GM12878 (cell line): Measurements from ENCODE around the gene SUSD1. TPM values are rescaled to one million over a fixed set of nuclear protein-coding genes. Genes with fewer than 3 reads are reported as not detected.

Source experiments
- ATAC-seq: fragments of 200-7000 bp; cut with Tn5 transposase; 3 replicates; pipeline ENCODE4 v1.9.1; 2020; ENCODE audit warnings: mild to moderate bottlenecking, moderate library complexity
- BruUV-seq: library from RNA; stranded (reverse); fragments of 400-500 nt; replicated peaks from 2 replicates; lab custom pipeline; 2021; lab: Mats Ljungman, UMichigan
- CTCF ChIA-PET: fragments of 300-600 bp; sonication (Branson Sonifier 250); formaldehyde crosslinking; extraction: SDS; loops from one replicate; lab custom pipeline; 2021; ENCODE audit warnings: inconsistent platforms; lab: Yijun Ruan, JAX
- POLR2A ChIA-PET: fragments of 350-600 bp; formaldehyde crosslinking; extraction: SDS; loops from one replicate; lab custom pipeline; 2021; ENCODE audit warnings: inconsistent platforms; lab: Charles Lee
- RAD21 ChIA-PET: fragments of 300-600 bp; sonication (Branson Sonifier 250); formaldehyde crosslinking; loops from one replicate; lab custom pipeline; 2023; ENCODE audit warnings: antibody characterized with exemption; ENCODE audit not compliant: unreplicated experiment; lab: Charles Lee
- SMC1A ChIA-PET: fragments of 300-600 bp; sonication (Branson Sonifier 250); formaldehyde crosslinking; loops from one replicate; lab custom pipeline; 2023; ENCODE audit not compliant: unreplicated experiment, uncharacterized antibody; lab: Charles Lee
- DNase-seq: peaks from one replicate; pipeline ENCODE4 v3.0.0-alpha.2; 2011; ENCODE audit warnings: low read depth, low spot score
- FAIRE-seq: peaks from 3 replicates; lab custom pipeline; 2011; peaks lifted over from hg19 to GRCh38; lab: Jason Lieb, UNC
- H2AFZ ChIP-seq: 2 replicates; pipeline ENCODE4 v1.6.0; 2011; ENCODE audit warnings: low read depth, low read length, control low read depth; ENCODE audit not compliant: control insufficient read depth
- H3K27ac ChIP-seq: 2 replicates; pipeline ENCODE4 v1.5.1; 2011; ENCODE audit warnings: control low read depth; ENCODE audit not compliant: control insufficient read depth, insufficient read depth
- H3K27me3 ChIP-seq, 2 experiments: replicated peaks in 1 of 2; 2 replicates each; pipeline versions ENCODE4 v1.6.0 to v1.6.1; 2011; ENCODE audit warnings: low read length in 1 of 2; ENCODE audit not compliant: control insufficient read depth in 2 of 2, insufficient read depth in 2 of 2
- H3K36me3 ChIP-seq, 2 experiments: 2 replicates each; pipeline ENCODE4 v1.5.1; 2011; ENCODE audit warnings: low read length in 1 of 2; ENCODE audit not compliant: control insufficient read depth in 2 of 2, insufficient read depth in 2 of 2
- H3K4me1 ChIP-seq: 2 replicates; pipeline ENCODE4 v1.6.1; 2011; ENCODE audit warnings: mild to moderate bottlenecking, low read length, moderate library complexity, mixed read lengths; ENCODE audit not compliant: control insufficient read depth, insufficient read depth
- H3K4me2 ChIP-seq: 2 replicates; pipeline ENCODE4 v1.6.0; 2011; ENCODE audit warnings: control low read depth; ENCODE audit not compliant: control insufficient read depth, insufficient read depth
- H3K4me3 ChIP-seq: fragments of 200-600 bp; sonication (generic); 2 replicates; pipeline ENCODE4 v1.5.1; 2016
- H3K79me2 ChIP-seq: 2 replicates; pipeline ENCODE4 v1.6.0; 2011; ENCODE audit warnings: low read length; ENCODE audit not compliant: control insufficient read depth, insufficient read depth
- H3K9ac ChIP-seq: 2 replicates; pipeline ENCODE4 v1.8.0; 2011; ENCODE audit warnings: low read length, control low read depth, mixed read lengths; ENCODE audit not compliant: control insufficient read depth, insufficient read depth
- H3K9me3 ChIP-seq: replicated peaks from 3 replicates; pipeline ENCODE4 v1.5.1; 2011; ENCODE audit warnings: mild to moderate bottlenecking, low read length; ENCODE audit not compliant: control insufficient read depth, insufficient read depth
- H4K20me1 ChIP-seq: 2 replicates; pipeline ENCODE4 v1.6.0; 2011; ENCODE audit not compliant: control insufficient read depth, insufficient read depth
- ATF7 ChIP-seq: fragments of 450-650 bp; IDR thresholded peaks from 2 replicates; pipeline ENCODE4 v1.6.1; 2016; ENCODE audit warnings: low read depth, mild to moderate bottlenecking
- EP300 ChIP-seq, 2 experiments: fragments of 150-350 bp in 1 of 2; IDR thresholded peaks; 2 replicates each; pipeline ENCODE4 v1.6.1; 2011 to 2012; ENCODE audit warnings: low read depth in 2 of 2, low read length in 2 of 2, borderline replicate concordance in 1 of 2, improper control_type of control experiment in 1 of 2, inconsistent platforms in 1 of 2; ENCODE audit not compliant: control insufficient read depth in 1 of 2
- FOS ChIP-seq: IDR thresholded peaks from 3 replicates; pipeline ENCODE4 v1.6.1; 2011; ENCODE audit warnings: borderline replicate concordance; ENCODE audit not compliant: insufficient read length; ENCODE audit errors: extremely low read depth
- TARDBP ChIP-seq: IDR thresholded peaks from 2 replicates; pipeline ENCODE4 v1.6.1; 2016; ENCODE audit warnings: borderline replicate concordance
- ZBED1 ChIP-seq: IDR thresholded peaks from 2 replicates; pipeline ENCODE4 v1.6.1; 2016; ENCODE audit warnings: borderline replicate concordance
- WGBS: methylation state at CpG from one replicate; pipeline ENCODE4 v1.1.6; 2016; ENCODE audit warnings: low lambda C conversion rate; ENCODE audit not compliant: insufficient replicate concordance, insufficient coverage; ENCODE audit errors: missing lambda C conversion rate; 5-methylcytosine and 5-hydroxymethylcytosine counted together
- in situ Hi-C: fragments of 300-500 bp; cut with MboI; formaldehyde crosslinking; loops from 9 replicates; pipeline ENCODE4 v1.14.3; 2018; ENCODE audit warnings: mixed read lengths
- intact Hi-C: fragments of 100-400 bp; cut with micrococcal nuclease; formaldehyde crosslinking; loops from one replicate; pipeline ENCODE4 v1.14.2; 2022; ENCODE audit not compliant: unreplicated experiment
- polyA plus RNA-seq, 11 experiments: library from polyadenylated mRNA; depleted of rRNA in 4 of 11; unstranded in 6 of 11; stranded (reverse) in 5 of 11; fragments of >200 nt; fragmentation: Nextera tagmentation in 4 of 11; fragmentation: Illumina TruSeq in 1 of 11; extraction: Ambion mirVana in 4 of 11; extraction: Trizol in 1 of 11; gene quantifications; 1 replicate in 1 of 11; 2 replicates in 10 of 11; pipeline versions ENCODE4 v1.2.1 to v1.2.3, GENCODE V29; 2011 to 2016; ENCODE audit warnings: inconsistent platforms in 2 of 11, missing spikeins in 2 of 11, low read depth in 1 of 11
- total RNA-seq, 4 experiments: library from RNA; depleted of rRNA in 3 of 4; stranded (reverse); fragments of >200 nt in 3 of 4; fragmentation: Illumina TruSeq in 1 of 4; extraction: Trizol in 1 of 4; gene quantifications; 2 replicates each; pipeline versions ENCODE4 v1.2.1 to v1.2.3, GENCODE V29; 2013 to 2021
- TF ChIP-seq, protein P1 (sequence below): fragments of 450-650 bp; IDR thresholded peaks from 2 replicates; pipeline ENCODE4 v1.6.1; 2017; ENCODE audit warnings: low read depth, mild to moderate bottlenecking, moderate library complexity
- TF ChIP-seq, protein P2 (sequence below): fragments of 450-650 bp; IDR thresholded peaks from 2 replicates; pipeline ENCODE4 v1.6.1; 2017; ENCODE audit warnings: antibody characterized with exemption, mild to moderate bottlenecking, moderate library complexity
- TF ChIP-seq, protein P3 (sequence below): IDR thresholded peaks from 2 replicates; pipeline ENCODE4 v1.6.1; 2012; ENCODE audit warnings: low read length, inconsistent platforms

The SUSD1 gene
- total and polyA plus RNA-seq, 10 of the 15 experiments (the other 5 are each of a cell fraction or from before 2014, with no cell fraction given), result 6.7 to 20.8 (median 13.2) TPM

DNA sequence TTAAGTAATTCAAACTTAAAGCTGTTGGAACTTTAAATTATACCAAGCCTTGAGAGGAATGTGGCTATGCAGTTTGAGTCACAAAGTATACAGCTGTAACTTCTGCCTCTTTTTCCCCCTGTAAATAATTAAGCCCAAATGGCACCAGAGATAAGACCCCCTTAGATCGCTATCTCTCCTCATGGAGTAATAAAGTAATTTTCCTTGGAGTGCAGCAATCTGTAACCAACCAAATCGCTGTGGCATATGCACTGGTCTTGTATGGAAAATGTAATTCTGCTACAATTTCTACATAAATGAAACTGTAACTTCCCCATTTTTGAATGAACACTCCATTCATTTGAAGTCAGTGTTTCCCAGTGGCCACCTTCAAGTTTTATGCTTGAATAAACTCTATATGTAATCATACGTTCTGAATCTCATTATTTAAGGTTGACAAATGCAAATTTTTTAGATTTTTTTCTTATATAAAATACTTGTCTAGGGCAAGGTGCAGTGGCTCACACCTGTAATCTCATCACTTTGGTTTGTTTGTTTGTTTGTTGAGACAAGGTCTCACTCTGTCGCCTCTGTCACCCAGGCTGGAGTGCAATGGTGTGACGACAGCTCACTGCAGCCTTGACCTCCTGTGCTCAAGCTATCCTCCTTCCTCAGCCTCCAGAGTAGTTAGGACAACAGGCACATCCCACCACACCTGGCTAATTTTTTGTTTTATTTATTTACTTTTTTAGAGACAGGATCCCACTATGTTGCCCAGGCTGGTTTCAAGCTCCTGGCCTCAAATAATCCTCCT is 12.3 kb downstream of the SUSD1 start:
- no peak overlapping the region for H3K4me3 ChIP-seq
- H3K79me2 ChIP-seq, result no peaks in the 10 kb centered on the region
- ATAC-seq, result peak; percentile 84
- H3K27ac ChIP-seq, result no peak overlapping the region
- no TSS peak for BruUV-seq
- no peak for FAIRE-seq
- H3K36me3 ChIP-seq, result no peaks in the 10 kb centered on the region
- no peaks in the 10 kb centered on the region for H4K20me1 ChIP-seq
- H3K4me2 ChIP-seq, result no peak overlapping the region
- intact Hi-C loops, result no loop called here
- TF ChIP-seq ATF7, result 0 out of 2 replicates have a peak, but pooled peaks have one; percentile 18
- TF ChIP-seq, protein P1, sequence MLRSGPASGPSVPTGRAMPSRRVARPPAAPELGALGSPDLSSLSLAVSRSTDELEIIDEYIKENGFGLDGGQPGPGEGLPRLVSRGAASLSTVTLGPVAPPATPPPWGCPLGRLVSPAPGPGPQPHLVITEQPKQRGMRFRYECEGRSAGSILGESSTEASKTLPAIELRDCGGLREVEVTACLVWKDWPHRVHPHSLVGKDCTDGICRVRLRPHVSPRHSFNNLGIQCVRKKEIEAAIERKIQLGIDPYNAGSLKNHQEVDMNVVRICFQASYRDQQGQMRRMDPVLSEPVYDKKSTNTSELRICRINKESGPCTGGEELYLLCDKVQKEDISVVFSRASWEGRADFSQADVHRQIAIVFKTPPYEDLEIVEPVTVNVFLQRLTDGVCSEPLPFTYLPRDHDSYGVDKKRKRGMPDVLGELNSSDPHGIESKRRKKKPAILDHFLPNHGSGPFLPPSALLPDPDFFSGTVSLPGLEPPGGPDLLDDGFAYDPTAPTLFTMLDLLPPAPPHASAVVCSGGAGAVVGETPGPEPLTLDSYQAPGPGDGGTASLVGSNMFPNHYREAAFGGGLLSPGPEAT, result 0 out of 2 replicates have a peak, but pooled peaks have one; percentile 16
- TF ChIP-seq, protein P2, sequence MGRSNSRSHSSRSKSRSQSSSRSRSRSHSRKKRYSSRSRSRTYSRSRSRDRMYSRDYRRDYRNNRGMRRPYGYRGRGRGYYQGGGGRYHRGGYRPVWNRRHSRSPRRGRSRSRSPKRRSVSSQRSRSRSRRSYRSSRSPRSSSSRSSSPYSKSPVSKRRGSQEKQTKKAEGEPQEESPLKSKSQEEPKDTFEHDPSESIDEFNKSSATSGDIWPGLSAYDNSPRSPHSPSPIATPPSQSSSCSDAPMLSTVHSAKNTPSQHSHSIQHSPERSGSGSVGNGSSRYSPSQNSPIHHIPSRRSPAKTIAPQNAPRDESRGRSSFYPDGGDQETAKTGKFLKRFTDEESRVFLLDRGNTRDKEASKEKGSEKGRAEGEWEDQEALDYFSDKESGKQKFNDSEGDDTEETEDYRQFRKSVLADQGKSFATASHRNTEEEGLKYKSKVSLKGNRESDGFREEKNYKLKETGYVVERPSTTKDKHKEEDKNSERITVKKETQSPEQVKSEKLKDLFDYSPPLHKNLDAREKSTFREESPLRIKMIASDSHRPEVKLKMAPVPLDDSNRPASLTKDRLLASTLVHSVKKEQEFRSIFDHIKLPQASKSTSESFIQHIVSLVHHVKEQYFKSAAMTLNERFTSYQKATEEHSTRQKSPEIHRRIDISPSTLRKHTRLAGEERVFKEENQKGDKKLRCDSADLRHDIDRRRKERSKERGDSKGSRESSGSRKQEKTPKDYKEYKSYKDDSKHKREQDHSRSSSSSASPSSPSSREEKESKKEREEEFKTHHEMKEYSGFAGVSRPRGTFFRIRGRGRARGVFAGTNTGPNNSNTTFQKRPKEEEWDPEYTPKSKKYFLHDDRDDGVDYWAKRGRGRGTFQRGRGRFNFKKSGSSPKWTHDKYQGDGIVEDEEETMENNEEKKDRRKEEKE, result no peak
- TF ChIP-seq ZBED1, result no peak
- TF ChIP-seq EP300 (IDR thresholded peaks at IDR 0.05; ENCODE audit: borderline replicate concordance in 1 of 2, control insufficient read depth in 1 of 2, low read depth in 2 of 2, low read length in 2 of 2), result no peak
- no peak for TF ChIP-seq FOS
- TF ChIP-seq TARDBP, result no peak
- TF ChIP-seq, protein P3, sequence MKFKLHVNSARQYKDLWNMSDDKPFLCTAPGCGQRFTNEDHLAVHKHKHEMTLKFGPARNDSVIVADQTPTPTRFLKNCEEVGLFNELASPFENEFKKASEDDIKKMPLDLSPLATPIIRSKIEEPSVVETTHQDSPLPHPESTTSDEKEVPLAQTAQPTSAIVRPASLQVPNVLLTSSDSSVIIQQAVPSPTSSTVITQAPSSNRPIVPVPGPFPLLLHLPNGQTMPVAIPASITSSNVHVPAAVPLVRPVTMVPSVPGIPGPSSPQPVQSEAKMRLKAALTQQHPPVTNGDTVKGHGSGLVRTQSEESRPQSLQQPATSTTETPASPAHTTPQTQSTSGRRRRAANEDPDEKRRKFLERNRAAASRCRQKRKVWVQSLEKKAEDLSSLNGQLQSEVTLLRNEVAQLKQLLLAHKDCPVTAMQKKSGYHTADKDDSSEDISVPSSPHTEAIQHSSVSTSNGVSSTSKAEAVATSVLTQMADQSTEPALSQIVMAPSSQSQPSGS, result no peak
- TF ChIP-seq, all 136 proteins: peak for 2
- DNase-seq, result no peak
- in situ Hi-C loops, result no loop called here
- CTCF ChIA-PET, result interaction anchor here (0.7 to 1.5 kb wide), 5 partner anchors 14 to 661 kb away, joined by 3 to 6 read pairs (median 4); no protein-coding TSS in a partner anchor
- peaks cover 4% of the 10 kb centered on the region for H3K4me1 ChIP-seq
- no peak overlapping the region for H2AFZ ChIP-seq
- RAD21 ChIA-PET, result interaction anchor here (1.2 to 1.7 kb wide), 2 partner anchors 170 to 200 kb away, joined by 3 to 4 read pairs; no protein-coding TSS in a partner anchor
- H3K27me3 ChIP-seq, result no peaks in the 10 kb centered on the region
- H3K9ac ChIP-seq, result no peak overlapping the region
- POLR2A ChIA-PET, result no interaction called here
- H3K9me3 ChIP-seq, result no peaks in the 10 kb centered on the region
- WGBS, result 44% methylated on average over 5 of the region's 5 CpGs
- SMC1A ChIA-PET, result interaction anchor here (0.6 to 1.7 kb wide), 12 partner anchors 11 to 90 kb away, joined by 3 to 7 read pairs (median 3); no protein-coding TSS in a partner anchor
